GM23338 (cell line): ENCODE data around the gene OSER1. TPM values are rescaled to one million over a fixed set of nuclear protein-coding genes. Genes with fewer than 3 reads are reported as not detected.

ENCODE experiments used
- ATAC-seq: fragments of 200-7000 bp; cut with Tn5 transposase; 3 replicates; pipeline ENCODE4 v1.9.1; 2020
- DNase-seq: peaks from one replicate; pipeline ENCODE4 v3.0.0-alpha.2; 2015; ENCODE audit warnings: low spot score
- H2AFZ ChIP-seq: fragments of 200-600 bp; sonication (generic); 2 replicates; pipeline ENCODE4 v1.8.0; 2016; ENCODE audit warnings: antibody characterized with exemption, mild to moderate bottlenecking, moderate library complexity
- H3F3A ChIP-seq: fragments of 200-600 bp; sonication (generic); replicated peaks from 2 replicates; pipeline ENCODE4 v1.8.0; 2017; ENCODE audit warnings: antibody characterized with exemption, mixed run types, low read depth
- H3K27ac ChIP-seq: fragments of 200-600 bp; sonication (generic); 2 replicates; pipeline ENCODE4 v1.6.1; 2016; ENCODE audit warnings: low read depth
- H3K27me3 ChIP-seq: fragments of 200-600 bp; sonication (generic); 2 replicates; pipeline ENCODE4 v1.8.0; 2016; ENCODE audit warnings: mild to moderate bottlenecking, mixed run types, moderate library complexity; ENCODE audit not compliant: insufficient read depth
- H3K36me3 ChIP-seq: fragments of 200-600 bp; sonication (generic); 2 replicates; pipeline ENCODE4 v1.8.0; 2016; ENCODE audit warnings: mild to moderate bottlenecking; ENCODE audit not compliant: insufficient read depth
- H3K4me1 ChIP-seq: fragments of 200-600 bp; sonication (generic); 2 replicates; pipeline ENCODE4 v1.8.0; 2016; ENCODE audit warnings: mild to moderate bottlenecking, moderate library complexity; ENCODE audit not compliant: insufficient read depth
- H3K4me2 ChIP-seq: fragments of 200-600 bp; sonication (generic); 2 replicates; pipeline ENCODE4 v1.7.1; 2017; ENCODE audit warnings: mixed run types
- H3K4me3 ChIP-seq: fragments of 200-600 bp; sonication (generic); 2 replicates; pipeline ENCODE4 v1.6.1; 2016; ENCODE audit warnings: mixed run types
- H3K79me2 ChIP-seq: fragments of 200-600 bp; sonication (generic); replicated peaks from 2 replicates; pipeline ENCODE4 v1.8.0; 2017; ENCODE audit warnings: mild to moderate bottlenecking; ENCODE audit not compliant: insufficient read depth
- H3K9me2 ChIP-seq: fragments of 200-600 bp; sonication (generic); 2 replicates; pipeline ENCODE4 v1.8.0; 2017; ENCODE audit not compliant: insufficient read depth
- H4K20me1 ChIP-seq: fragments of 200-600 bp; sonication (generic); replicated peaks from 2 replicates; pipeline ENCODE4 v1.8.0; 2017; ENCODE audit warnings: mild to moderate bottlenecking; ENCODE audit not compliant: insufficient read depth
- H3K27ac Mint-ChIP-seq: 2 replicates; pipeline ENCODE4 v1.8.0; 2020; ENCODE audit warnings: inconsistent platforms, mild to moderate bottlenecking, moderate library complexity, mixed read lengths
- H3K27me3 Mint-ChIP-seq: 3 replicates; pipeline ENCODE4 v1.8.0; 2022; ENCODE audit warnings: low read depth, mild to moderate bottlenecking, moderate library complexity, mixed read lengths, inconsistent platforms; ENCODE audit not compliant: insufficient read depth, poor library complexity
- H3K36me3 Mint-ChIP-seq: 3 replicates; pipeline ENCODE4 v1.8.0; 2021; ENCODE audit warnings: low read depth, mild to moderate bottlenecking, inconsistent platforms, moderate library complexity, mixed read lengths
- H3K4me1 Mint-ChIP-seq: 3 replicates; pipeline ENCODE4 v1.8.0; 2020; ENCODE audit warnings: mild to moderate bottlenecking, inconsistent platforms, mixed read lengths
- H3K4me3 Mint-ChIP-seq: 3 replicates; pipeline ENCODE4 v1.8.0; 2021; ENCODE audit warnings: moderate library complexity, mild to moderate bottlenecking, inconsistent platforms, mixed read lengths
- H3K9me3 Mint-ChIP-seq: 3 replicates; pipeline ENCODE4 v1.8.0; 2020; ENCODE audit warnings: moderate library complexity, mild to moderate bottlenecking, inconsistent platforms, mixed read lengths
- CREB1 ChIP-seq: fragments of 250-450 bp; sonication (Bioruptor Pico); IDR thresholded peaks from 2 replicates; pipeline ENCODE4 v1.5.0; 2020; ENCODE audit warnings: low read depth, mild to moderate bottlenecking, moderate library complexity
- ETS1 ChIP-seq: IDR thresholded peaks from 2 replicates; pipeline ENCODE4 v1.6.1; 2016; ENCODE audit warnings: antibody characterized with exemption
- EZH2 ChIP-seq: fragments of 200-600 bp; sonication (generic); IDR thresholded peaks from one replicate; pipeline ENCODE4 v1.8.0; 2017; ENCODE audit warnings: antibody characterized with exemption, mild to moderate bottlenecking, low read depth; ENCODE audit not compliant: unreplicated experiment
- EZH2phosphoT487 ChIP-seq: fragments of 200-600 bp; sonication (generic); IDR thresholded peaks from one replicate; pipeline ENCODE4 v1.8.1; 2018; ENCODE audit warnings: antibody characterized with exemption; ENCODE audit not compliant: unreplicated experiment
- JUNB ChIP-seq: IDR thresholded peaks from one replicate; pipeline ENCODE4 v1.6.1; 2016; ENCODE audit warnings: antibody characterized with exemption; ENCODE audit not compliant: unreplicated experiment
- NANOG ChIP-seq: IDR thresholded peaks from 2 replicates; pipeline ENCODE4 v1.6.1; 2016; ENCODE audit warnings: antibody characterized with exemption, borderline replicate concordance
- REST ChIP-seq: IDR thresholded peaks from one replicate; pipeline ENCODE4 v1.6.1; 2018; ENCODE audit warnings: antibody characterized with exemption; ENCODE audit not compliant: unreplicated experiment
- STAT1 ChIP-seq: IDR thresholded peaks from one replicate; pipeline ENCODE4 v1.6.1; 2016; ENCODE audit warnings: antibody characterized with exemption; ENCODE audit not compliant: unreplicated experiment
- ZNF114 ChIP-seq: fragments of 250-450 bp; sonication (Bioruptor Pico); IDR thresholded peaks from 2 replicates; pipeline ENCODE4 v1.5.0; 2020; ENCODE audit warnings: mild to moderate bottlenecking, moderate library complexity
- ZNF331 ChIP-seq: fragments of 250-450 bp; sonication (Bioruptor Pico); IDR thresholded peaks from 2 replicates; pipeline ENCODE4 v1.5.0; 2020; ENCODE audit warnings: low read depth, mild to moderate bottlenecking, moderate library complexity
- ZNF462 ChIP-seq: fragments of 250-450 bp; sonication (Bioruptor Pico); IDR thresholded peaks from 2 replicates; pipeline ENCODE4 v1.5.0; 2020; ENCODE audit warnings: mild to moderate bottlenecking, moderate library complexity
- polyA plus RNA-seq: library from polyadenylated mRNA; unstranded; fragments of >200 nt; fragmentation: Nextera tagmentation; extraction: Ambion mirVana; gene quantifications from 2 replicates; pipeline ENCODE4 v1.2.1, GENCODE V29; 2016
- total RNA-seq: library from RNA; depleted of rRNA; stranded (reverse); fragments of >200 nt; shearing (Covaris generic); gene quantifications from 2 replicates; pipeline ENCODE4 v1.2.3, GENCODE V29; 2014

OSER1 gene
- total and polyA plus RNA-seq, 2 experiments from 2014 or later: 25.2 to 31.1 TPM

- TF ChIP-seq ZNF462 (CRISPR knock-in tag) (no peak), REST (no peak), STAT1 (no peak), ZNF331 (CRISPR knock-in tag) (no peak), JUNB (no peak)
These were observed 1.8 kb downstream of the OSER1 start (continued) for GRCh38 chr20:44208770-44209169.

DNA sequence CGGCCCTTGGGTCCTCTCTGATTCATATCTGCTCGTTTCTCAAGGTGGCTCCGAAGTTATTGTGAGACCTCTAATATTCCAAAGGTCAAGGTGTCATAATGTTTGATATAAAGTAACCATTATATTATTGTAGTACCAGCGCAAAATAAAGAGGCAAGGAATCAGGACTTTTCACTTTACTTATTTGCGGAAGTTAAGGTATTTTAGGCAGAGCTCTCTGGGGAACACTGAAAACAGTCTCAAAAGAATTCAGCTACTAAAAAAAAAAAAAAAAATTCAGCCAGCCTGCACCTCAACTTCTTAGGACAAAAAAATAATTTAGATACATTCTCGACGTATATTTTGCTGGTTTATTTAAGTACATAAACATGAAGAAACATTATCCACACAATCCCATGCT is 2.4 kb downstream of the OSER1 start:
- Mint-ChIP-seq H3K4me3 (peak overlapping the region; percentile 98), H3K27ac (0 out of 2 replicates have a peak overlapping the region, but pooled peaks have one; percentile 54)
- no peak overlapping the region for H3K27ac ChIP-seq
- TF ChIP-seq NANOG: no peak
- TF ChIP-seq ZNF114: no peak
- TF ChIP-seq ETS1: no peak
- no peak for TF ChIP-seq EZH2
- no peak for TF ChIP-seq EZH2phosphoT487
- TF ChIP-seq ZNF331 (CRISPR knock-in tag): no peak
- no peak for TF ChIP-seq CREB1 (CRISPR knock-in tag)

More for the DNA sequence above, 2.4 kb downstream of the OSER1 start:
- peaks cover 24% of the 10 kb centered on the region; the same call in 2 of the 3 replicates for H3K4me1 Mint-ChIP-seq
- Histone ChIP-seq H3K27me3 (no peaks in the 10 kb centered on the region), H2AFZ (no peak overlapping the region), H3K9me2 (no peaks in the 10 kb centered on the region), H3K4me2 (peak overlapping the region; percentile 86), H3K4me3 (peak overlapping the region; percentile 92), H4K20me1 (peaks cover 26% of the 10 kb centered on the region), H3F3A (no peaks in the 10 kb centered on the region), H3K36me3 (peaks cover 16% of the 10 kb centered on the region), H3K4me1 (peaks cover 15% of the 10 kb centered on the region), H3K79me2 (peaks cover 78% of the 10 kb centered on the region)
- H3K36me3 Mint-ChIP-seq: peaks cover 16% of the 10 kb centered on the region
- ATAC-seq: no peak
- peaks cover 11% of the 10 kb centered on the region for H3K27me3 Mint-ChIP-seq
- no peaks in the 10 kb centered on the region; the same call in 2 of the 3 replicates for H3K9me3 Mint-ChIP-seq
- DNase-seq: no peak
